Fibroblast of lung (primary cell): Measurements from ENCODE around the gene PDE6D.

Source experiments
- CTCF ChIP-seq, 2 donors: IDR thresholded peaks in 1 of 2; conservative IDR thresholded peaks in 1 of 2; 1 replicate in 1 of 2; 2 replicates in 1 of 2; pipeline ENCODE4 v1.5.1; 2011 to 2012; ENCODE audit warnings: low read length in 2 of 2, control low read depth in 1 of 2, inconsistent platforms in 1 of 2, low read depth in 1 of 2, mild to moderate bottlenecking in 1 of 2
- EZH2 ChIP-seq: IDR thresholded peaks from 2 replicates; pipeline ENCODE4 v1.5.1; 2012; ENCODE audit warnings: low read length, control low read depth, mild to moderate bottlenecking; ENCODE audit errors: missing control alignments

DNA sequence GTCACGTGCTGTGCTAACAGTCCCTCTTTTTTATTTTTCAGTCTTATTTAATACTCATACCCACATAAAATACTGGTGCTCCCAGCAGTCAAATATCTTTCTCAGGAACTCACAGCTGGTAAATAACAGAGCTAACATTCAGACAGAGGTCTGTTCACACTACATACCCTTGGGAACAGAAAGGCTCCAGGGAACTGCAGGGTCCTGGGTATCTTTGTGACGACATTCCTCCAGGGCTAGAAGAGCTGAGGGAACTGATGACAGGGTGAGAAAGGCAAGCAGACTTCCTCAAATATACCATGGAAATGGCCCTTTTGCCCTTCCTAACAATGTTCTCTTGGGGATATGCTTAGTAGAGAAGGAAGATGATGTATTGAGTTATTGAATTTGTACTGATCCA lies 19.3 kb downstream of the PDE6D start:
- TF ChIP-seq CTCF (conservative IDR thresholded peaks at IDR 0.05 in 1 of 2, IDR thresholded peaks at IDR 0.05 in 1 of 2; ENCODE audit: low read depth in 1 of 2, low read length in 2 of 2) = no peak
- no peak for TF ChIP-seq EZH2
